ENCODE data around the gene RPL7A. TPM values are rescaled to one million over a fixed set of nuclear protein-coding genes. Genes with fewer than 3 reads are reported as not detected.
"Not testable (repeated sequence)": the region's sequence is repeated elsewhere in the genome, so short reads cannot be mapped to it uniquely, and the experiment has no call there.

Gene RPL7A
- 2,658 TPM for polyA plus RNA-seq (2013, experiment 1 of 2; ENCODE audit: insufficient read length)
- polyA plus RNA-seq (2013, experiment 2 of 2; ENCODE audit: insufficient read length): 2,650 TPM

DNA sequence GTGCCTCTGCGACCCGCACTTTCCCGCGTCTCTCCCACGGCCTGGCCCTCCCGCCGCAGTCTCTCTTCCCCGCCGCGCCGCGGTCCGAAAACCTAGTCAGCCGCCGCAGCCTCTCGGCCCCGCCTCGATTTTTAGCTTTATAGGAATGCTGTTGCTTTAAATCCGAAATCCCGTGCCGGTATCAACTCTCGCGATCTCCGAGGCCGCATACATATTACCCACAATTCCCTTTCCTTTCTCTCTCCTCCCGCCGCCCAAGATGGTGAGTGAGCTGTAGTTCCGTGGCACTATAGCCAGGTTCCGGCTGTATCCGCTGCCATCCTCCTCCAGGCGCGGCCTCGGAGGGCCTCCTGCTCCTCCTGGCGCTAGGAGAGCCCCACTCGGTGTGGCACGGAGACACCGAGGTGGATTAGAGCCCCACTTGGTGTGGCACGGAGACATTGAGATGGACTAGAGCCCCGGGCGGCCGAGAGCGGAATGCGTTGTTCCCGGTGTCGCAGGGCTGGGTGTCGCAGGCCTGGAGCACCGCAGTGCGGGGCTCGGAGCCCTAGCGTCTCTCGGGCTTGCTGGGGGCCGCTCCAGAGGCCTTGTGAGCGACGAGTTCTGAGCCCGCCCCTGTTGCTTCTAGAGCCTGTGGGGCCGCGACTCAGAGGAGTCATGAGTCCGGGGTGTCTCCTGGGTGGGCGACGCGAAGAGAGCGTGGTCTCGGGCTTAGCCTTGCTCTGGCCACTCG, at the start of gene RPL7A, which contains the start of gene MED22:
RPL7A (plus strand) TSS at position 234 of the 733 bp plus-strand sequence; CDS start at position 260, 26 bp downstream.
MED22 (minus strand) TSS at position 147 of the 733 bp plus-strand sequence. CDS start 1,469 bp downstream, outside the sequence.
- peak; percentile 97 for DNase-seq

DNA sequence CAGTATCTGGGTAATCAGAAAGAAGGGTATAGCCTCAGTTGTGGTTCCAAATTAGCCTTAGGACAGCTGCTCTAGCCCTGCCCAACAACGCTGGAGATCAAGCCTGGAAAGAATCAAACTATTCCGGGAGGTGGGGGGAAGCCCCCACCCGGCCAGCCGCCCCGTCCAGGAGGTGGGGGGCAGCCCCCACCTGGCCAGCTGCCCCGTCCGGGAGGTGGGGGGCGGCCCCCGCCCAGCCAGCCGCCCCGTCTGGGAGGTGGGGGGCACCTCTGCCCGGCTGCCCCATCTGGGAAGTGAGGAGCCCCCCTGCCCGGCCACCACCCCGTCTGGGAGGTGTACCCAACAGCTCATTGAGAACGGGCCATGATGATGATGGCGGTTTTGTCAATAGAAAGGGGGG, 48.0 kb upstream of the RPL7A start:
- not testable (repeated sequence) for DNase-seq

DNA sequence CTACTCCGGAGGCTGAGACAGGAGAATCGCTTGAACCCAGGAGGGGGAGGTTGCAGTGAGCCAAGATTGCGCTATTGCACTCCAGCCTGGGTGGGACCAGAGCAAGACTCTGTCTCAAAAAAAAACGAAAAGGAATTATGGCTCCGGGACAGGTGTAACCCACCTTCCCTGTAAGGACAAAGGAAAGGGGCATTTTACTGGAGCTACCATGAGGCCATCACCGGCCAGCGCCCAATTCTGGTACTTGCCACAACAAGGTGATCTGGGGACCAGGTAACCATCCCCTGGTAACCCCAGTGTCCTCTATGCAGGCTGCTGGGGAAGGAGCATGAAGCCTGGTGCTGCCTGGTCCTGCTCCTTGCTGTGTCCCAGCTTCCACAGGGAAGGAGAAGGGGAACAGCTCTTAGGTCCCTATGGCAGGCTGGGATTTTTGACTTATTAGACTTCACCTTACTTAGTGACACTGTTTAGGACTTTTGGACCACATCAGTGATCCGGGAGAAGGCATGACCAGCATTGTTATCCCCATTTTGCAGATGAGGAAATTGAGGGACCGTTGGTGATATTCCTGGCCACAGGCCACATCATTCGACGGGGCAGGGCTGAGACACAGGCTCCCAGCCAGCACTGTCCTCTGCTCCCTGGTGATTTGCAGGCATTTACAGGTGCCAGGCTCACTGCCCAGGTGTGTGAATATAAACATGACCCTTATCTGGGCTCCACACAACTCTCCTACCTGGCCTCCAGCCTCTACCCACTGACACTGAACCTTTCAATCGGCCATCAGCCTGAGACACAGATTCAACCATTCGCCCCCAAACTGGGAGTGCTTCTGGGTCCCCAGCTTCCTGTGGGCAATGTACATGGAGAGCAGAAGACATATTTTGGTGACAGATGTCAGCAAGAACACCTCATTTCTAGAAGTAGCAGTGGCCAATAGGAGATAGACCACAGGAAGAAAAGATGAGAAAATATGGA, 46.5 kb upstream of the RPL7A start:
- no peak for DNase-seq

DNA sequence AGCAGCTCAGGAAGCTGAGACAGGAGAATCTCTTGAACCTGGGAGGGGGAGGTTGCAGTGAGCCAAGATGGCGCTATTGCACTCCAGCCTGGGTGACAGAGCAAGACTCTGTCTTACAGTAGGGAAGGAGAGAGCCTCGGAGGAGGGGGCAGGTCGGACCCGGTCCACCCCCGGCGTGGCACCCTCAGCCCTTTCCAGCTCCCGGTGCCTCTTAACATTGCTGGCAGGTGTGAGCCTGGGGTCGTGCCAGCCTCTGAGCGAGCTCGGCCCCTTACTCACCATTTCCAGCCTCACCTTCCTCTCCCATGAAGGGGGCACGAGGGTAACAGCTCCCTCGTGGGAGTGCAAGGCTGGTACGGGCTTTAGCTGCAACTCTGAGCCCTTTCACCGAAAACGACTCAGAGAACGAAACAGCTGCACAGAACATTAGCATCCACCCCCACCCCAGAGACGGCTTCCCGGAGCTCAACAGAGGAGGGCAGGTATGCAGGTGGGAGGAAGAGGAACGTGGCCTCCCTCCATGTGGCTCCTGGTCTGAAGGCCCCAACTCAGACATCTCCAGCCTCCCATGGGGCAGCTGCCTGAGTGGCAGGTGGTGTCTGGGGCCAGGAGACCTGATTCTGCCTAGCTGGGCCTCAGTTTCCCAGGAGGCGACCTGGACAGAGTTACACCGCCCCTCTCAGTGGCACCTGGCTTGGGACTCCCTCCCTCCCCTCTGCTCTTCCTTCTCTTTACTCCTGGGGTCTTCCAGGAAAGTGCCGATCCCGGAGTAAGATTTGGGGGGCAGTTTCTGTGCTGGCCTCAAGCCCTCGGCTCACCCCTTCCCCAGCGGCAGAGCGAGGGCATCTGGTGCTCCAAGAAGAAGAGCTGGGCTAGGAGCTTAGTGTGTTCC, 44.5 kb upstream of the RPL7A start:
- DNase-seq: no peak

DNA sequence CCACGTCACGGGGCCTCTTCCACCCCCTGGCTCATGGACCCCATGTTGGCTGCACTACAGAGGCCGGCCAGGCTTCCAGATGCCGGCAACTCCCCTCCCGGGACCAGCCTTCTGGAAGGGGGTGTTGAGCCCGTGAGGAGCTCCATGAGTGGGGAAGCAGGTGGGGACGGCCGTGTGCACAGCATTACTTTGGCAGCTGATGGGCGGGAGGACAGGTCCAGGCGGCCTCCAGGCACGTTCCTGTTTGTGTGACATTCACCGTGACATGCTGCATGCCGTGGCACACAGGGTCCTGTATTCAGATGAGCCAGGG, 43.9 kb upstream of the RPL7A start:
- DNase-seq: no peak

DNA sequence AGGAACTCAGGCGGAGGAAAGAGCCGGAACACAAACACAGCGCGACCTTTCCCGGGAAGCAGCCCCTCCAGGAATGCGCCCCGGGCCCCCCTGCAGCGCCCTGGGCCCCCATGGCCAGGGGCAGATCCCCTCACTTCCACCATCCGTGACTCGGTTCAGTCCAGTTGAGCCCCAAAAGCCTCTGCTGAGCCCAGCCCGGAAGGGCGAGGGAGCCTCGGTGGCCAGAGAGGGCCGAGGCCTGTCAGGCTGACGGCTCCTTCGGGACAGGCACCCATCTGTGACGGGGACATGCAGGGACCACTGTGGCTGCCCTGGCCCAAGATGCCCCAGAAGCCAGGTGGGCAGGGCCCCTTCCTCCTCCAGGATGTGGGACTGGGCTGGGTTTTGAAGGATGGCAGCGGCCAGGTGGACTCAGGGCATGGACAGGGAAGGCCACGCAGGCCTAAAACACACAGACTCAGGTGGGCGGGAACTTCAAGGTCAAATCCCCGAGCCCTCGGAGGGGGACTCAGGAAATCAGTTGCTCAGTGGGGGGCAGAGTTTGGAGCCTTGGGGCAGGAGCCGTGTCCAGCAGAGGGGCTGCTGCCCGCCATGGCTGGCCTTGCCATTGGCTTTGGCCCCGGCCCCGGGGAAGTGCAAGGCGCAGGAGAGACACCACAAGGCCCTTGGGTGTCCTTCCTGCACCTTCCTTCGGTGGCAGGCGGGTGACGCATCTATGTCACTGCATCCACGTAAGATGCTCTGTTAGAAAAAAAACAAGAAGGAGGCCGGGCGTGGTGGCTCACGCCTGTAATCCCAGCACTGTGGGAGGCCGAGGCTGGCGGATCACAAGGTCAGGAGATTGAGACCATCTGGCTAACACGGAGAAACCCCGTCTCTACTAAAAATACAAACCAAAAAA, 43.3 kb upstream of the RPL7A start:
- DNase-seq: no peak

DNA sequence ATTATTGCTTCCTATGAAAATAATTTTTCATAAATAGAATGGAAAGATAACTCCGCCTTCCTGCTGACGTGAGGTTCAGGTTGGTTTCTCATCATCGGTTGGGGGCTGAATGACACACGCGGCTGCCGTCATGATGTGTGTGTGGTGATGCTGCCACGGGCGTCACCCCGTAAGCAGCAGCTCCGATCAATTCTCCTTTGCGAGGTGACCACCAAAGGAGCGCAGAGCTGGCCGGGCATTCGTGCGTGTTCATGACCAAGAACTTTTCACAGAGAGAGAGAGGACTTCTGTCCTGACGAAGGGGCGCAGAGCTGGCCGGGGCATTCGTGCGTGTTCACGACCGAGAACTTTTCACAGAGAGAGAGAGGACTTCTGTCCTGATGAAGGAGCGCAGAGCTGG, 42.3 kb upstream of the RPL7A start:
- DNase-seq: no peak

DNA sequence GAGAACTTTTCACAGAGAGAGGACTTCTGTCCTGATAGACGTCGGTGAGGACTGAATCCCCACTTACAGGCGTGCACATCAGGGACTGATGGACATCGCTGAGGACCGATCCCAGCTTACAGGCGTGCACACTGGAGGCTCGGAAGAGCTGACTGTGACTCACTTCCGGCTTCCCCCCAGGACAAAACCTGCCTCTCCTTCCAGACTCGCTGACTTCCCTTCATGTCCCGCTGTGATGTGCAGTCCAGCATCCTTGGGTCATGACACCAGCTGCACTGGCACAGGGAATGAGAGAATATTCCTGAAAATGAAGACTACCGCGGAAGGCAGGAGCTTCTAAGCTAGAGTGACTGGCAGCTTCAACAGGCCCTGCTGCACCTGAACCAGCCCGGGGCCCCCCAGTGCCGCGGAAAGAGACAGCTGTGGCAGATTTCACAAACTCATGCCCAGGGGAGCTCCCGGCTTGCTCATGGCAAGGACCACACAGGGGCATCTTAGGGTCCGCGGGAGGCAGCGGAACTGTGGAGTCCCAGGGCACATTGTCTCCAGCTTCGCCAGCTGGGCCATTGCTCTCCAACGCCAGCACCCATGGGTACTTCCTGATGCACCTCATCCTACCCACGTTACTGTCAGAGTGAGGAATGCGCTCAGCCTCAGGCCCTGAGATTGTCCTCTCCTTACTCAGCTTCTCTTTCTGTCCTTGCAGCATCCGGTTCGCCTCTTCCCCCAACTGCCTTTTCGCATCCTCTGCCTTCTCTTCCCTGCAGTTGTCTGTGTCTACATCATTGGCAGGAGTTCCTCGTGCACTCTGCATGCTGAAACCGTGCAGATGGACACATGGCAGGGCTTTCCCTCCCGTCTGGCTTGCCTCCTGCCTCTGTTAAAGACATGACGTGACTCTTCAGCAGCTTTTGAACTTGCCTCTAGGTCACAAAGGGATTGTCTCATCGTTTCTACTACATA, 41.5 kb upstream of the RPL7A start:
- DNase-seq: no peak

DNA sequence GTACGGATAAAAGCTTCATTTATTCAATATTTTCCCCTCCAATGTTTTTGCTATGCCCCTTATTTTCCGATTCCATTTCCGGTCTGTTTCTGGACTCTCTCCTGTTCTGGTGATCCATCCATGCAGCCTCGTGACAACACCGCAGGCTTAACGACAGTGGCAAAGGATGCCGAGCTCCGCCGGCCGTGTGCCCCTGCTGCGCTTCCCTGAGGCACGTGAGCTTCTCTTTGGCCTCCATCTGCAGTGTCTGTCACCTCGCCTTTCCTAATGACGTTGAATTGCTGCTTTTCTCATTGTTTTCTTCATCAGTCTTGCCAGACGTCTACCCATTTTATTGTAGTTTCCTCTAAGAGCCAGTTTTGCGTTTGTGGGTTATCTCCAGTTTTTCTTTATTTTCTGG, 40.7 kb upstream of the RPL7A start:
- no peak for DNase-seq

DNA sequence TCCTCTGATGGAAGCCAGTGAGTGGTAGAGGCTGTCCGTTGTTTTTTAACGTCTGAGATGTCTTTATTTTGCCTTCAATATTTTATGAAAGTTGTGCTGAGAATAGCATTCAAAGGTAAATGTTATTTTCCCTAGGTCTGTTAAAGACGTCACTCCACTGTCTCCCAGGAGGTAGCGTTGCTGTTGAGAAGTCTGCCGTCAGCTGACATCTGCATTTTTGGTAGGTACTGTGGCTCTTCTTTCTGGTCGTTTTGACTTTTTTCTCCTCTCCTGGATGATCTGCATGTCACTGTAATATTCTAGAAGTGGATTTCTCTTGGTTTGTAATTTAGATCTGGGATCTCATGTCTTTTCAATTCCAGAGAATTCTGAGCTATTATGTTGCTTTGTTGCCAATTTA, 38.4 kb upstream of the RPL7A start:
- DNase-seq: no peak

DNA sequence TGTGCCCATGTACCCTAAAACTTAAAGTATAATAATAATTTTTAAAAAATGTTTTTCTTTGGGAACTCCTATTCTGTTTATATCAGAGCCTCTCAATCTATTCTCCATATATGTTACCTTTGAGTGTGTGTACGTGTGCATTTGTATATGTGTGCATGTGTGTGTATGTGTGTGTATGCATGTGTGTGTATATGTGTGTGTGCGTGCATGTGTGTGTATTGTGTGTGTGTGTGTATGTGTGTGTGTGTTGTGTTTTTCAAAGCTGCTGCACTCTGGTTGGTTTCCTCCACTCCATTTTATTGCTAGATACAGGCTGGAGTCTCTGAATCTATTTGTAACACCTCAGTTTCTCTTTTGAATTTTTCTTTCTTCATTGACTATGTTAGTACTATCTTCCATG, 32.0 kb upstream of the RPL7A start:
- DNase-seq: no peak

DNA sequence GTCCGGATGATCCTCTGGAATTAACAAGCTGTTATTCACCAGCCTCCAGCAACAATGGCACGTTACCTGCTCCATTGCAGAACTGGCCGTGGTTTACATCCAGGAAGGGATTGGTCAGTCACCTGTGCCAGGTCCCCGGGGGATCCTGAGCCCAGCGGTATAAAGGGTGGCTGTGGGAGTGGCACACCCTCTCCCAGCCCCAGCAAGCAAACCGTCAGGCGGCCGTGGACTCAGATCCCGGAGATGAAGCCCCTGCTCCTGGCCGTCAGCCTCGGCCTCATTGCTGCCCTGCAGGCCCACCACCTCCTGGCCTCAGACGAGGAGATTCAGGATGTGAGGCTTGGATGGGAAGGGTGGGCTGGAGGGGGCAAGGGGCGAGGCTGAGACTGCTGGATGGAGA, 30.5 kb upstream of the RPL7A start:
- DNase-seq: not testable (repeated sequence)

DNA sequence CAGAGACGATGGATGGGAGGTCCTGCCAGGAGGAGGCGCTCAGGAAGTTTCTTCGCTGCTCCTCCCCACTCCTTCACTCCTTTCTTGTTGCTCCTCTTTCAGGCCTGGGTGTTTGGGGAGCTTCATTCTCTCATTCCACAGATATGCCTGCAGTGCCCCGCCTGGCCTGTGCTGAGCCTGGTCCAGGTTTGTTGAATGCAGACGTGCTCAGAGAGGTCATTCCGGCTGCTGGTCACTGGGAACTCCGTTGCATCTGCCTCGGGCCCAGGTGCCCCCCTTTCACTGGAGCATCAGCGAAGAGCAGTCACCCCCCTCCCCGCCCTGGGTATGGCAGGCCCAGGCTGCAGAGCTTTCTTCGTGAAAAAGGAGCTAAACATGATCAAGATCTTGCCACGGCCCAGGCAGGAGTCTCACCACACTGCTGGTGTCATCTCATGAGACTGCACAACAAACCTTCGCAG, 27.6 kb upstream of the RPL7A start:
- DNase-seq: no peak

DNA sequence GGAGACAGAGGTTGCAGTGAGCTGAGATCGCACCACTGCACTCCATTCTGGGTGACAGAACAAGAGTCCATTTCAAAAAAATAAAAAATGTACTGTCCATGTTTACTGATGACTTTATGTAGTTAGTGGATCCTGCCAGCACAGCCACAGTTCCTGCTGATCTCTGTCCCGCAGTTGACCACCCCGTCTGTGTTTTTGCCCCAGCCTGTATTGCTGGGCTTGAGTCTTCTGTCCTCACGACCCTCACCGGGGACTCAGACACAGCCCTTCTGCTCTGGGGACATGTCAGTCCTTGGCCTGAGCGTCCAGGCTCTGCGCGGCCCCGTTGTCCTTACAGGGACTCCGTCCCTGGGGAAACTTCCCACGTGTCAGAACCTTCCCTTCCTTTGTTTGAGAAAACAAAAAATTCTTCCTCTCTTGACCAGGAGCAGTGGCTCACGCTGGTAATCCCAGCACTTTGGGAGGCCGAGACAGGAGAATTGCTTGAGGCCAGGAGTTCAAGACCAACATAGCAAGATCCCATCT, 26.5 kb upstream of the RPL7A start:
- no peak for DNase-seq

DNA sequence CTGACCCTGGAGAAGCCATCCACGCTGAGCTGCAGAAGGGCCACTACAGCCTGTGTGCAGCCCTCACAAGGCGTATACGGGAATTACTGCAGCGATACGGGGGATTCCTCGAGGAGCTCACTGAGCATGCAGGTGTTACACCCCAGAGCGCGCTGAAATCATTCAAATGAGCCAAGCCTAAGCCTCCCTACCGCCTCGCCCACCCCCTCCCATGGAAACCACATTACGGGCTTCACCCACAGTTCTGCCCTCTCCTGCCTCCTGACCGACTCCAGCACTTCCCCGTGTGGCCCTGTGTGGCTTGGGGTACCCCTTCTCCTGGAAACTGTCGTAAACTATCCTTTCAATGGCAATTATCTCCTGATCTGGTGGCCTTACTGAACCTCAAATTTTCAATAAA, 25.3 kb upstream of the RPL7A start:
- DNase-seq: no peak

DNA sequence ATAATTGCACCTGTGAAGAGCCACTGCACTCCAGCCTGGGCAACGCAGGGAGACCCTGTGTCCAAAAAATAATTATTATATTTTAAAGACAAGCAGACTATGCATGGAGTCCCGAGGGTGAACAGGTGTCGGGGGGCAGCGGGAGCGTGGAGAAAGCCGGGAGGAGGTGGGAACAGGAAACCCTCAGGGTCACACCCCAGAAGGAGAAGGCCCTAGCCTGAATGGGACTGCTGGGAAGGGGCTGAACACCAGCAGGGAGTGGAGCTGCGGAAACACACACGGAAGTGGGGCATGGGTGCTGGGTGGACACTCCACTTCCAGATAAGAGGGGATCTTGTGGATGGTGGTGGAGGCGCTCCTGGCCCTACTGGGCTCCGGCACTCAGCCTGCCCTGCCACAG, 24.8 kb upstream of the RPL7A start:
- no peak for DNase-seq

DNA sequence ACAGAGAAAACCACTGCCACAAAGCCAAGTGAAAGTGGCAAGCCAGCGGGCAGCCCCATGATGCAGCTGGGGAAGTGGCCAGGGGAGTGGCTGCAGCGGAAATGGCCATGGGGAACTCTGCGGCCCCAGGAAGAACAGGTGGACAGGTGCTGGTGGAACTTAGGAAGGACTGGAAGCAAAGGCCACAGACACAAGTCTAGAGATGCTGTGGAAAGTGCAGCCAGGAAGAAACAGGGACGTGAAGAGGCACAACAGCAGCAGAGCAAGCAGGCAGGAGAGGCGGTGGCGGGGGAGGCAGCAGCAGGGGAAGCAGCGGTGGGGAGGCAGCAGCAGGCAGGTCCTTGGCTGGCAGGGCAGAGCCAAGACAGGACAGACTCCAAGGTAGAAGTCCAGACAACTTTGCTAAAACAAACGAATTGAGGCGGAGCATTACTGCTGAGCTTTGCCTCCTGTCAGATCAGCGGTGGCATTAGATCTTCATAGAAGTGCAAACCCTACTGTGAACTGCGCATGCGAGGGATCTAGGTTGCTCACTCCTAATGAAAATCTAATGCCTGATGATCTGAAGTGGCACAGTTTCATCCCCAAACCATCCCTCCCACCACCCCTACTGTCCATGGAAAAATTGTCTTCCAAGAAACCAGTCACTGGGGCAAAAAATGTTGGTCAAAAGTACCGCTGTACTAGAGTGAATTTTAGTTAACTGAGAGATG, 23.9 kb upstream of the RPL7A start:
- DNase-seq: no peak

DNA sequence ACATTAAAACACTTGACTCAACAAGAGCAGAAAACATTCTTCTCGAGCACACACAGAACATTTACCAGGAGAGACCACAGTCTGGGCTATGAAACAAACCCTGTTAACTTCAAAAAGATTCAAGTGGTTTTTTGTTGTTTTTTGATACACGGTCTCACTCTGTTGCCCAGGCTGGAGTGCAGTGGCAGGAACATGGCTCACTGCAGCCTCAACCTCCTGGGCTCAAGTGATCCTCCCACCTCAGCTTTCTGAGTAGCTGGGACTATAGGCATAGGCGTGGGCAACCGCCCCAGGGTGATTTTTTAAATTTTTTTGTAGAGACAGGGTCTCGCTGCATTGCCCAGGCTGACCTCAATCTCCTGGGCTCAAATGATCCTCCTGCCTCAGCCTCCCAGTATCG, 21.0 kb upstream of the RPL7A start:
- not testable (repeated sequence) for DNase-seq

DNA sequence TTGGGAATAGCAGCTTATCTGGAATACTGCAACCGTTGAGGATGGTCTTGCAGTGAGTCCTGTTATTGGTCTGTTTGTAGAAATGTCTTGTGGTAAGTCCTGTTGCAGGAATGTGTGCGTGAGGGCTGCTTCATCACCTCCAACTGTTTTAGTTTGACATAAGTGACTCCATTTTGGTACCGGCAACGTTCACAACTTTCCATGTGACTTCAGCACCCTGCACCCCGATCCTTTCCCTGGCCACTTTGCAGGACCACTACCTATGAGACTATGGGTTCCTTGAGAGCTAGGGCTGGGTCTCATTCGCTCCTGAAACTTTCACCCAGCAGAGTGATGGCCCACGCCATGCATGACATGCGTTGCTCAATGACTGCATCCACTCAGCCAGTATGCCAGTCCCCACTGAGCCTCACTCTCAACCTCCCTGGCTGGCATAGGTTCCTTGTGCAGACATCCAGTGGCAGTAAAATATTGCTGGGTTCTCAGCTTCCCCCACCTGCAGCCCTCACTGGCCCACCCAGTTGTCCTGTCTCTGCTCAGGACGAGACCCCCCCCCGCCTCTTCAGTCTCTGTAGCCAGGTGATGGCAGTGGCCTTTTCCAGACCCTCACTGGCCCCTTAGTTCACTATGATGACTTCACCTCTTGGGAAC, 20.1 kb upstream of the RPL7A start:
- no peak for DNase-seq

All from fibroblast of skin of abdomen (primary cell).